GM19043 (cell line): ENCODE results near the gene ACSM2B.
"Not testable (repeated sequence)": the region's sequence is repeated elsewhere in the genome, so short reads cannot be mapped to it uniquely, and the experiment has no call there.

ENCODE experiments used
- ATAC-seq: cut with Tn5 transposase; IDR thresholded peaks from one replicate; pipeline ENCODE4 v1.9.1; 2021; ENCODE audit warnings: low read depth; ENCODE audit not compliant: unreplicated experiment

The ACSM2B gene

GRCh38 chr16:20576145-20576544 is at the start of gene ACSM2B:
TSS of gene ACSM2B (minus strand) at chr16:20576367. CDS start at chr16:20564845, 11,522 bp downstream.
- not testable (repeated sequence) for ATAC-seq

GRCh38 chr16:20624882-20625807 is 49.0 kb upstream of the ACSM2B start:
- ATAC-seq: no peak

GRCh38 chr16:20624205-20624604 is 48.0 kb upstream of the ACSM2B start:
- ATAC-seq: no peak

GRCh38 chr16:20622498-20622870 is 46.3 kb upstream of the ACSM2B start:
- no peak for ATAC-seq

GRCh38 chr16:20621406-20621805 is 45.2 kb upstream of the ACSM2B start:
- ATAC-seq: no peak

GRCh38 chr16:20620770-20621169 is 44.6 kb upstream of the ACSM2B start:
- no peak for ATAC-seq

GRCh38 chr16:20620003-20620402 is 43.8 kb upstream of the ACSM2B start:
- no peak for ATAC-seq

GRCh38 chr16:20617271-20617670 is 41.1 kb upstream of the ACSM2B start:
- no peak for ATAC-seq

GRCh38 chr16:20614186-20615141 is 38.3 kb upstream of the ACSM2B start:
- no peak for ATAC-seq

- no peak for ATAC-seq
Measured at GRCh38 chr16:20613481-20614185, 37.5 kb upstream of the ACSM2B start.

- ATAC-seq: no peak
Measured at GRCh38 chr16:20612551-20613480, 36.6 kb upstream of the ACSM2B start.

GRCh38 chr16:20611975-20612481 is 35.9 kb upstream of the ACSM2B start:
- ATAC-seq: no peak

- no peak for ATAC-seq
Measured at GRCh38 chr16:20611350-20611902, 35.3 kb upstream of the ACSM2B start.

GRCh38 chr16:20610892-20611349 is 34.8 kb upstream of the ACSM2B start:
- no peak for ATAC-seq

GRCh38 chr16:20610211-20610891 is 34.2 kb upstream of the ACSM2B start:
- ATAC-seq: no peak

- not testable (repeated sequence) for ATAC-seq
Measured at GRCh38 chr16:20602205-20602604, 26.0 kb upstream of the ACSM2B start.

- ATAC-seq: not testable (repeated sequence)
Measured at GRCh38 chr16:20599475-20599874, 23.3 kb upstream of the ACSM2B start.

GRCh38 chr16:20598832-20599469 is 22.8 kb upstream of the ACSM2B start:
- no peak for ATAC-seq
